GM12874 (cell line): Measurements from ENCODE around the gene CEP41.

Source experiments
- CTCF ChIP-seq: IDR thresholded peaks from 2 replicates; pipeline ENCODE4 v1.5.1; 2011; ENCODE audit warnings: low read depth, mild to moderate bottlenecking, control low read depth, low read length, moderate library complexity; ENCODE audit not compliant: insufficient read depth

The CEP41 gene

GRCh38 chr7:130425796-130426195 lies 15.0 kb downstream of the CEP41 start:
- TF ChIP-seq CTCF, result no peak

- TF ChIP-seq CTCF, result no peak
These were observed 17.2 kb downstream of the CEP41 start for GRCh38 chr7:130423501-130424037.

GRCh38 chr7:130421684-130422083 lies 19.1 kb downstream of the CEP41 start:
- no peak for TF ChIP-seq CTCF

- no peak for TF ChIP-seq CTCF
These were observed 19.8 kb downstream of the CEP41 start for GRCh38 chr7:130420943-130421578.

- no peak for TF ChIP-seq CTCF
These were observed 21.2 kb downstream of the CEP41 start for GRCh38 chr7:130419658-130420057.

GRCh38 chr7:130418306-130418705 lies 22.5 kb downstream of the CEP41 start:
- no peak for TF ChIP-seq CTCF

- TF ChIP-seq CTCF, result no peak
These were observed 23.6 kb downstream of the CEP41 start for GRCh38 chr7:130417213-130417612.
